Duodenal mucosa (tissue), 2 donors: ENCODE measurements around the gene PLAU.
A peak's percentile ranks its signal among the peaks of the same experiment; 100 is the strongest.
"Not testable (repeated sequence)": the region's sequence is repeated elsewhere in the genome, so short reads cannot be mapped to it uniquely, and the experiment has no call there.

ENCODE experiments used
- H3K27ac ChIP-seq: one replicate; pipeline ENCODE4 v1.7.0; 2013; ENCODE audit warnings: low read depth, low read length
- H3K27me3 ChIP-seq, 2 donors: one replicate each; pipeline ENCODE4 v1.7.0; 2013; ENCODE audit warnings: low read length in 2 of 2, control low read depth in 1 of 2; ENCODE audit not compliant: insufficient read depth in 2 of 2, control insufficient read depth in 1 of 2
- H3K36me3 ChIP-seq, 2 donors: one replicate each; pipeline ENCODE4 v1.7.0; 2013; ENCODE audit warnings: low read length in 2 of 2, control low read depth in 1 of 2; ENCODE audit not compliant: insufficient read depth in 2 of 2, control insufficient read depth in 1 of 2
- H3K4me1 ChIP-seq, 2 donors: one replicate each; pipeline ENCODE4 v1.7.0; 2013; ENCODE audit warnings: low read length in 2 of 2, control low read depth in 1 of 2; ENCODE audit not compliant: insufficient read depth in 2 of 2, control insufficient read depth in 1 of 2
- H3K4me3 ChIP-seq, 2 donors: one replicate each; pipeline ENCODE4 v1.7.0; 2013; ENCODE audit warnings: low read length in 2 of 2, low read depth in 1 of 2
- H3K9ac ChIP-seq, 2 donors: one replicate each; pipeline ENCODE4 v1.7.0; 2013; ENCODE audit warnings: low read length in 2 of 2, low read depth in 1 of 2
- H3K9me3 ChIP-seq, 2 donors: one replicate each; pipeline ENCODE4 v1.7.0; 2013; ENCODE audit warnings: low read length in 2 of 2, control low read depth in 1 of 2; ENCODE audit not compliant: control insufficient read depth in 1 of 2

Gene PLAU

DNA sequence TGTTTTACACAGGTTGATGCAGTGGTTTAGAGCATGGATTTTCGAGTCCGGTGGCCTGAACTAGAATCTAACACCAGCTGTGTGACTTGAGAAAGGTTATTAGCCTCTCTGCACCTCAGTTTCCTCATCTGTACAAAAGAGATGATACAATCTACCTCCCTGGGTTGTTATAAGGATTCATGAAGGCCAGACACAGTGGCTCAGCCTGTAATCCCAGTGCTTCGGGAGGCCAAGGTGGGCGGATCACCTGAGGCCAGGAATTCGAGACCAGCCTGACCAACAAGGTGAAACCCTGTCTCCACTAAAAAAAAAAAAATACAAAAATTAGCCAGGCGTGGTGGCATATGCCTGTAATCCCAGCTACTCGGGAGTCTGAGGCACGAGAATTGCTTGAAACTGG lies 8.5 kb downstream of the PLAU start:
- H3K27ac ChIP-seq, H3K4me3 ChIP-seq, H3K27me3 ChIP-seq: not testable (repeated sequence)

DNA sequence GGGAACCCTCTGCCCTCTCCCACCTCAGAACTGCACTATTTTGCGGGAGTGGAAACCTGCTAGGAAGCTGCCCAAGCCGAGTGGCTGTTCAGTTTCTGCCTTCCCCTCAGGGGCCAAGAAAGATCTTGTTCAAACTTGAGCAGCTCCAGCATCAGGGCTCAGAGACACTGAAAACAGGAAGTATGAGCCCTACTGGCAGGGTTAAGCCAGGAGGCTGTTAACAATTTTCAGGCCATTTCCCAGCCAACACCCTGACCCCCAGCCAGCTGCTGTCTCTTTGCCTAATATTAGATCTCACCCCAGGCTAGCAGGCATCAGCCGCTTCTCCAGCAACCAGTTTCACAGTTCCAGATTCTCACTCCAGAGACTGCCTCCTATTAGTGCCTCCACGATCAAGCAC lies 9.2 kb downstream of the PLAU start:
- Histone ChIP-seq H3K4me3 (no peak overlapping the region), H3K36me3 (peaks cover 0 to under 1% of the 10 kb centered on the region in 2 donors), H3K9ac (peak overlapping the region in 1 of 2 donors; percentile 38), H3K9me3 (no peaks in the 10 kb centered on the region), H3K27ac (peak overlapping the region; percentile 30), H3K4me1 (peaks cover 8 to 12% of the 10 kb centered on the region in 2 donors), H3K27me3 (no peaks in the 10 kb centered on the region)

More for the DNA sequence above, 8.5 kb downstream of the PLAU start:
- not testable (repeated sequence) for H3K9me3 ChIP-seq, H3K36me3 ChIP-seq, H3K9ac ChIP-seq
- peaks cover 9 to 16% of the 10 kb centered on the region in 2 donors for H3K4me1 ChIP-seq

DNA sequence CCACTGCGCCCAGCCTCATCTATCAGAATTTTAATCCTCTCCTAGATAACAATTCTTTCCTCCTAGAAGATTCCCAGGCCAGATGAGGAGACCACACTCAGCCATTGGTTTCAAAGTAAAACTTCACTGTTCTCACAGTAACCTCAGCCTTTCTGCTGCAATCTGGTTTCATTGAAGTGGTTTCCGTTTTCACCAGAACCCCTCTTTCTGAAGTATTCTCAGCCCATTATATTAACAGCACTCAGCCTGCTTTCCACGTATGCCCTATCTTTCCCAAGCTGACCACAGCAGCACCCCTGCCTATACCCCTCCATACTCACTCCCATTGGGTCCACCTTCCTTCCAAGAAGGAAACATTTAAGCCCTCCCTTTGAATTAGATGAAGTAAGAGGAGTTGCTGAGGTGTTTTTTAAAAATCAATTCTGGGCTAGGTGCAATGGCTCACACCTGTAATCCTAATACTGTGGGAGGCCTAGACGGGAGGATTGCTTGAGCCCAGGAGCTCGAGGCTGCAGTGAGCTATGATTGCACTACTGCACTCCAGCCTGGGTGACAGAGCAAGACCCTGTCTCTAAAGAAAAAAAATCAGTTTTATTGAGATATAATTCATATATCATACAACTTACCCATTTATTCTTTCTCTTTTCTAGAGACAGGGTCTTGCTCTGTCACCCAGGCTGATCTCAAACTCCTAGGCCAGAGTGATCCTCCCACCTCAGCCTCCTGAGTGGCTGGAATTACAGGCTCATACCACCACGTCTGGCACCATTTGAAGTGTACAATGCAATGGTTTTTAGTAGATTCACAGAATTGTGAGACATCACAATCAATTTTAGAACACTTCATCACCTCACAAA lies 11.3 kb downstream of the PLAU start:
- no peaks in the 10 kb centered on the region for H3K9me3 ChIP-seq
- no peaks in the 10 kb centered on the region for H3K27me3 ChIP-seq
- H3K4me3 ChIP-seq, result no peak overlapping the region
- H3K27ac ChIP-seq, result no peak overlapping the region
- no peak overlapping the region for H3K9ac ChIP-seq
- H3K4me1 ChIP-seq, result no peaks in the 10 kb centered on the region
- H3K36me3 ChIP-seq, result no peaks in the 10 kb centered on the region

DNA sequence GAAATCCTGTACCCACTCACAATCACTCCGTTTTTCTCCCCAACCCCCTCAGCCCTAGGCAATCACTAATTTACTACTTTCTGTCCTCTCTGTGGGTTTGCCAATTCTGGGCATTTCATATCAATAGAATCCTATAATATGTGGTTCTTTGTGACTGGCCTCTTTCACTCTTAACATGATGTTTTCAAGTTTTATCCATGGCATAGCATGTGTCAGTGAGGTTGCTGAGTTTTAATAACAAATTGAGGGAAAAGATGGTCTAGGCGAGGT lies 11.9 kb downstream of the PLAU start:
- no peak overlapping the region for H3K9ac ChIP-seq
- no peak overlapping the region for H3K4me3 ChIP-seq
- no peaks in the 10 kb centered on the region for H3K36me3 ChIP-seq
- H3K27ac ChIP-seq, result no peak overlapping the region
- H3K27me3 ChIP-seq, result no peaks in the 10 kb centered on the region
- H3K4me1 ChIP-seq, result no peaks in the 10 kb centered on the region
- H3K9me3 ChIP-seq, result no peaks in the 10 kb centered on the region

DNA sequence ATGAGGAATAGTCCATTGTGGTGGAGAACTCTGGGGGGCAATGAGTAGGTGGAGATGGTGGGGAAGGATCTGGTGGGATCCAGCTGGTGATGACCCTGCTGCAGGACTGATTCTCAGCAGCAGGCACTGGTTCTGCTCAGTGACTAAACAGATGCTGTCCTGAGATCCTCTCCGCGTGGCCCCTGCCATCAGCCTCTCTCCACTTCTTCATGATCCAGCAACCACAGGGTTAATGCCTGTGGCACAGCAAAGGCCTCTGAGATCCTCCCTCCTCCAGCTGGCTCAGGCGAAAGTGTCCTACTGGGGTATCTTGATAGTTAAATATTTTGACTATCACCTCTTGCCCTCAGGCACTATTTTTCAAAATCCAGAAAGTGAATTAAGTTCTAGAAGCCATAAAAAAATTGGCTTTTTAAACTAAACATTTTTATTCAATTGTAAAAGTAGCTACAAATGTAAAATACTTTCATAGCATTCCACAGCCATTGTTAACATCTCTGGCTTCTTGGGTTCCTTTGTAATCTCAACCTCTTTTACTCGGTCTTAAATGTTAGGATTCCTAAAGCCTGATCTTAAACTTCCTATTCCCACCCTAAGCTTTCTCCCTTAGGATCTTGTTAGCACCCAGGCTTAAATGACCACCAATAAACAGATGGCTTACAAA lies 13.1 kb downstream of the PLAU start:
- no peaks in the 10 kb centered on the region for H3K4me1 ChIP-seq
- H3K27me3 ChIP-seq, result no peaks in the 10 kb centered on the region
- no peak overlapping the region for H3K4me3 ChIP-seq
- H3K27ac ChIP-seq, result no peak overlapping the region
- H3K9me3 ChIP-seq, result no peaks in the 10 kb centered on the region
- no peak overlapping the region for H3K9ac ChIP-seq
- H3K36me3 ChIP-seq, result no peaks in the 10 kb centered on the region

DNA sequence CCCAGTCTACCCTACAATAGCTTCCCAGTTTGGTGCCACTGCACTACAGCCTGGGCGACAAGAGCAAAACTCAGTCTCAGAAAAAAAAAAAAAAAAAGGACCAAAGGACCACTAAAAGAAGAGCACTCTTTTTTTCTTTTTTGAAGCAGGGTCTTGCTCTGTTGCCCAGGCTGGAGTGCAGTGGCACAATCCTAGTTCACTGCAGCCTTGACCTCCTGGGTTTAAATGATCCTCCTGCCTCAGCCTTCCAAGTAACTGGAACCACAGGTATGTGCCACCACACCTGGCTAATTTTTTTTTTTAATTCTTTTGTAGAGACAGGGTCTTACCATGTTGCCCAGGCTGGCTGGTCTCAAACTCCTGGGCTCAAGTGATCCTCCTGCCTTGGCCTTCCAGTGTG lies 14.0 kb downstream of the PLAU start:
- Histone ChIP-seq H3K4me1 (no peaks in the 10 kb centered on the region), H3K9ac (no peak overlapping the region), H3K27ac (no peak overlapping the region), H3K4me3 (no peak overlapping the region), H3K9me3 (no peaks in the 10 kb centered on the region), H3K27me3 (no peaks in the 10 kb centered on the region), H3K36me3 (no peaks in the 10 kb centered on the region)

DNA sequence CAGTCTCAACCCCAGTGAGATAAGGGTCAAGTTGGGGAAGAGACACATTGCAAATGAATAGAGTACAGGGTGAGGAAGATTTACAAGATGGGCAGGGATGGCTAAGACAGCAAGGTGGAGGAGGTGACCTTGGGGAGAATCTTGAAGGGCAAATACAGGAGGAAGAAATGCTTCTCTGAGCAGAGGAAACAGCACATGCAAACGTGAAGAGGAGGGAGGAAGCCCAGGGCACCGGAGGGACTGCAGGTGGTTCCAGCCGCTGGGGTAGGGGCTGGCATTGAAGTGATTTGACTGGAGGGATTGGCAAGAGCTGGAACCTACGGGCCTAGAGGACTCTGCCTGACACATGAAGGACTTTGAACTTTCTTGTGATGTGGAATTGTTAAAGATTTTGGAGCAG lies 14.6 kb downstream of the PLAU start:
- no peaks in the 10 kb centered on the region for H3K36me3 ChIP-seq
- H3K27ac ChIP-seq, result no peak overlapping the region
- no peaks in the 10 kb centered on the region for H3K9me3 ChIP-seq
- H3K9ac ChIP-seq, result no peak overlapping the region
- H3K4me1 ChIP-seq, result no peaks in the 10 kb centered on the region
- no peak overlapping the region for H3K4me3 ChIP-seq
- H3K27me3 ChIP-seq, result no peaks in the 10 kb centered on the region

DNA sequence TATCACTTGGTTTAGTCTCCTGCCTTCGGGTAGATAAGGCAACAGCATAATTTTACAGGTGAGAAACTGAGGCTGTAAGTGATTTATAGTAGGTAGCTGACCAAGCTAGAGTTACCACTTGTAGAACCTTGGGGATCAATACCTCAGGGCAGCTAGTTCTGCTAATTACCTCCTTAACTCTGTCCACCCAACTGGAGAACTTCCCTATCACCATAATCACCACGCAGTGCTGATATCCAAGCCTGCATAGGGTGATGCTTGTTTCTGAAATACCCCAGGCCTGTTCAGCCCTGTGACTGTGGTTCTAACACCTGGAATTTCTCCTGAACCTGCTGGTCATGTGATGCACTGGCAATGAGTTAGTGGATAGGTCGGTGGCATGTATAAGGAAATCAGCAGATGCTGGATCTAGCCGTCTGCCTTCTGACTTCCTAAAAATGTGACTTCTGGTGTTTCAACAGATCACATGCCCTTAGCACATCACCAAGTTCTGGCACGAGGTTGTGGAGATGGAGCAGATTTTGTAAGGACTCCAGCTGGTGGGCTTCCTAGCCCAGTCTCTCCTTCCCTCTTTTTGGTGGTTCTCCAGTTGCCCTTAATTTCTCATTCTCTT lies 15.3 kb downstream of the PLAU start:
- Histone ChIP-seq H3K4me1 (no peaks in the 10 kb centered on the region), H3K27ac (no peak overlapping the region), H3K27me3 (no peaks in the 10 kb centered on the region), H3K9me3 (no peaks in the 10 kb centered on the region), H3K36me3 (no peaks in the 10 kb centered on the region), H3K9ac (no peak overlapping the region), H3K4me3 (no peak overlapping the region)

DNA sequence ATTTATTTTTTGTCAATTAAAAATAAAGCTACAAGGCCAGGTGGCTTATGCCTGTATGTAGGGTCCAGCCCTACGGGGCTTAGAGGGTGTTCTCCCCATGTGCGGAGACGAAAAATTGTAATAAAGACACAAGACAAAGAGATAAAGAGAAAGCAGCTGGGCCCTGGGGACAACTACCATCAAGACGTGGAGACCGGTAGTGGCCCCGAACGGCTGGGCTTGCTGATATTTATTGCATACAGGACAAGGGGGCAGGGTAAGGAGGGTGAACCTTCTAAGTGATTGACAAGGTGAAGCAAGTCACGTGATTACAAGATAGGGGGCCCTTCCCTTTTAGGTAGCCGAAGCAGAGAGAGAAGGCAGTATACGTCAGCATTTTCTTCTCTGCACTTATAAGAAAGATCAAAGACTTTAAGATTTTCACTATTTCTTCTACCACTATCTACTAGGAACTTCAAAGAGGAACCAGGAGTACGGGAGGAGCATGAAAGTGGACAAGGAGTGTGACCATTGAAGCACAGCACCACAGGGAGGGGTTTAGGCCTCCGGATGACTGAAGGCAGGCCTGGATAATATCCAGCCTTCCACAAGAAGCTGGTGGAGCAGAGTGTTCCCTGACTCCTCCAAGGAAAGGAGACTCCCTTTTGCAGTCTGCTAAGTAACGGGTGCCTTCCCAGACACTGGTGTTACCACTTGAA lies 19.8 kb downstream of the PLAU start:
- H3K27me3 ChIP-seq, H3K27ac ChIP-seq, H3K9ac ChIP-seq, H3K9me3 ChIP-seq, H3K36me3 ChIP-seq, H3K4me3 ChIP-seq, H3K4me1 ChIP-seq: not testable (repeated sequence)
